Head of caudate nucleus (tissue), 42 donors: ENCODE measurements around the gene KLRC2.
A peak's percentile ranks its signal among the peaks of the same experiment; 100 is the strongest.
"Not testable (repeated sequence)": the region's sequence is repeated elsewhere in the genome, so short reads cannot be mapped to it uniquely, and the experiment has no call there.

ENCODE experiments used
- DNase-seq, 42 donors: peaks; one replicate each; pipeline versions ENCODE4 v3.0.0 to v3.0.0-alpha.2; 2020 to 2021; ENCODE audit warnings: mixed read lengths in 7 of 42
- intact Hi-C: fragments of 100-400 bp; cut with DNase I; formaldehyde crosslinking; loops from one replicate; pipeline ENCODE4 v1.15.0; 2022

The KLRC2 gene

GRCh38 chr12:10435816-10436215, at the start of gene KLRC2:
Gene KLRC2, minus strand, starts transcription at chr12:10436010. Its CDS starts 24 bp downstream, at chr12:10435986.
- intact Hi-C loops = not testable (repeated sequence)
- DNase-seq = peak in 24 of 42 donors; percentile 9 to 75 (median 32)

GRCh38 chr12:10481901-10482300, 46.1 kb upstream of the KLRC2 start:
- intact Hi-C loops = not testable (repeated sequence)

GRCh38 chr12:10472808-10473207, 37.0 kb upstream of the KLRC2 start:
- DNase-seq, intact Hi-C loops: not testable (repeated sequence)

More at GRCh38 chr12:10481901-10482300, 46.1 kb upstream of the KLRC2 start:
- not testable (repeated sequence) for DNase-seq

GRCh38 chr12:10469701-10470100, 33.9 kb upstream of the KLRC2 start:
- intact Hi-C loops = no loop called here
- no peak for DNase-seq

DNA sequence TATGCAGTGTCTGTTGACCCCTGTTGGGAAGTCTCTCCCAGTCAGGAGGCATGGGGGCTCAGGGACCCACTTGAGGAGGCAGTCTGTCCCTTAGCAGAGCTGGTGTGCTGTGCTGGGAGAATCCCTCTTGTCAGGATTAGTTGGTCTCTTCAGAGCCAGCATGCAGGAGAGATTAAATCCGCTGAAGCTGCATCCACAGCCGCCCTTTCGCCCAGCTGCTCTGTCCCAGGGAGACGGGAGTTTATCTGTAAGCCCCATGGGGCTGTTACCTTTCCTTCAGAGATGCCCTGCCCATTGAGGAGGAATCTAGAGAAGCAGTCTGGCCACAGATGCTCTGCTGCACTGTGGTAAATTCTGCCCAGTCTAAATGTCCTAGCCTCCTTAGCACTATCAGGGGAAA, 30.5 kb upstream of the KLRC2 start:
- intact Hi-C loops = no loop called here

DNA sequence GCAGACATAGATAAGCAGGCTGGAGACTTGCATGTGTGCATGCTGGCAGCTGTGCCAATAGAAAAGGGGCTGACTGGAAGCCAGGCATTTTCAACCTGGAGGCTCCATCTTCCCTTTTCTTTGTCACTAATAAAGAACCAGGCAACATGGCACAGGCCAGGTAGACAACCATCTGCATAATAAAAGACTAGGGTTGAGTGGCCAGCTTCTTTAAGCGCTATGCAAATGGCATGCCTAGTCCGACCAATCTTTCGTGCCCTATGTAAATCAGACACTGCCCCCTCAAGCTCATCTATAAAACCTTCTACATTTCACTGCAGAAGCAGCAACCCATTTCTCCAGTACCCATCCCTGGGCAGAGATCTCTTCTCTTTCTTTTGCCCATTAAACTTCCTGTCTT, 21.9 kb upstream of the KLRC2 start:
- no peak for DNase-seq
- intact Hi-C loops = no loop called here

More for the DNA sequence above, 30.5 kb upstream of the KLRC2 start:
- no peak for DNase-seq

DNA sequence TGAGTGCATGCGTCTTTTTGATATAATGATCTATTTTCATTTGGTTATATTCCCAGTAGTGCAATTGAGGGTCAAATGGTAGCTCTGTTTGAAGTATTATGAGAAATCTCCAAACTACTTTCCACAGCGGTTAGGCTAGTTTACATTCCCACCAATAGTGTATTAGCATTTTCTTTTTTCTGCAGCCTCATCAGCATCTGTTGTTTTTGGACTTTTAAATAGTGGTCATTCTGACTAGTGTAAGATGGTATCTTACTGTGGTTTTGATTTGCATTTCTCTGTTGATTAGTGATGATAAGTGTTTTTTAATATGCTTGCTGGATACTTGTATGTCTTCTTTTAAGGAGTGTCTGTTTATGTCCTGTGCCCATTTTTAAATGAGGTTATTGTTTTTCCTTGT, 21.0 kb upstream of the KLRC2 start:
- intact Hi-C loops = no loop called here
- no peak for DNase-seq

- DNase-seq = no peak
- intact Hi-C loops = no loop called here
Measured at GRCh38 chr12:10455766-10456165, 20.0 kb upstream of the KLRC2 start.

DNA sequence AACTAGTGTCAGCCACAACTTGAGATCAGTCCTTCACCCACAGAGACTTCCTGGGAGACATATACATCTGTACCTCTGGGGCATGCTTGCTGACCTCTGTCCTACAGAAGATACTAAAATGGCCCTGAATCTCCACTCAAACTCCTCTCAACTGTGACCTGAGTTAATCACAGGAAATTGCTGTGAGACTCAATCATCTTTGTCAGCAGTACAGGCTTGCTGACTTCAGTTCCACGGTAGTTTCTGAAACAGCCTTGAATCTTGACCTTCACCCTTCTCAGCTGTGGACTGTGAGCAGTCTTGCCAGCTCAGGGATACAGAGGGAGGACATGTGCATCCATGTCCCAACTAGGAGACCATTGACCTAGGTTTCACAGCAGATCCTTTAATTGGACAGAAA, 18.7 kb upstream of the KLRC2 start:
- DNase-seq = no peak
- intact Hi-C loops = no loop called here

- intact Hi-C loops = no loop called here
- DNase-seq = no peak
Measured at GRCh38 chr12:10453156-10453555, 17.3 kb upstream of the KLRC2 start, which contains the start of gene KLRC1. Gene KLRC1, minus strand, starts transcription at chr12:10453377. Its CDS starts 2,221 bp downstream, at chr12:10451156.

DNA sequence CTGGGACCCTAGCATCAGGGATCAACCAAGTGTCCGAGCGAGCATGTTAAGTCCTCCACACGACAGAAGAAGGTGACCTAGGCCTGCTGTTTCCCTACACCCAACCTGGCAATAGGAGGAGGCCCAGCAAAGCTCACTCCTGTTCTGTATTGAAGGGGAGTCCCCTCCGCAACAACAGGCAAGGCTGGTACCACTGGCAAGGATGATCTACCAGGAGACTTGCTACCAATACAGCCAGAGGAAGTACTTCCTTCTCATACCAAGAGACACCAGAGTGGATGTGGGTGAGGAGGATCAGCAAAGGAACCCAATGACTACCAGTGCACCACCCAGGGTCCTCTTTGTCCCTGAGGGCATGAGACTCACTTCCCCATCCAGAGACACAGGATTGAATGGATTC, 12.4 kb upstream of the KLRC2 start:
- intact Hi-C loops = no loop called here
- DNase-seq = no peak

GRCh38 chr12:10446052-10446451, 10.2 kb upstream of the KLRC2 start:
- intact Hi-C loops, DNase-seq: not testable (repeated sequence)

- intact Hi-C loops = not testable (repeated sequence)
- peak in 6 of 42 donors; percentile 5 to 34 (median 18) for DNase-seq
Measured at GRCh38 chr12:10441144-10441543, 5.3 kb upstream of the KLRC2 start.

DNA sequence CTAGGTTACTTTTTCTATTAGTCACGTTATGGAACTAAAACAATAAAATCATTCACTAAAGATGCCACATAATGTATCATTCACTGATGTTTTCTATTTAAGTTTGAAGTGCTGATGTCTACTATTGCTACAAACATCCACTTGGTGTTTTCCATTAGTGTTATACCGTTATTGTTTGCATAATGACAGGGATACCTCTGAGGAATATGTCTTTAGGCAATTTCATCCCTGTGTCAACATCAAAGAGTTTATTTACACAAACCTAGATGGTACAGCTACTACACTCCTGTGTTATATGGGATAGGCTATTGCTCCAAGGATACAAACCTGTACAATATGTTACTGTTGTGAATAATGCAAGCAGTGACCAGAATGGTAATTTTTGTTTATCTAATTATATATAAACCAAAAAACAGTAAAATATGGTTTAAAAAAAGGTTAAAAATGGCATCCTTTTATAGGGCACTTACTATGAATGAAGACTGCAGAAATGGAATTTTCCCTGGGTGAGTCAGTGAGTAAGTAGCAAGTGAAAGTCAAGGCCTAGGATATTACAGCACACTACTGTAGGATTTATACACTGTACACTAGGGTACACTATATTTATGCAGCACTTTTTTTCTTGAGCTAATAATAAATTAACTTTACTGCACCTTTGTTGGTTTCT, 3.9 kb upstream of the KLRC2 start:
- DNase-seq, intact Hi-C loops: not testable (repeated sequence)

GRCh38 chr12:10437601-10438000, 1.8 kb upstream of the KLRC2 start:
- DNase-seq, intact Hi-C loops: not testable (repeated sequence)

DNA sequence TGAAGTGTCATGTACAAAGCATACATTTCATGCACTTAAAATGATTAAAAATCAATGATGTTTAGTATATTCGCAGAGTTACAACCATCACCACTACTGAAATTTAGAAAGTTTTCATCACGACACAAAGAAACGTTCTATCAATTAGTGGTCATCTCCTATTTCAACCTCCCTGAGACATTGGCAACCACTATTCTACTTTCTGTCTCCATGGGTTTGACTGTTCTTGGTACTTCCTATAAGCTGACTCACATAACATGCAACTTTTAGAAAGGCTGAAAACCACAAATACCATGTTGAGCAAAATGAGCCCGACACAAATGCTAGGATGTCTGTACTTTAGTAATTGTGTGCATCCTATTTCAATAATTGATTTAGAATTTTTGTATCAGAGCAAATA, 5.2 kb downstream of the KLRC2 start:
- DNase-seq, intact Hi-C loops: not testable (repeated sequence)

- DNase-seq = peak in 21 of 42 donors; percentile 2 to 68 (median 23)
- intact Hi-C loops = not testable (repeated sequence)
Measured at GRCh38 chr12:10425938-10426337, 9.9 kb downstream of the KLRC2 start.

DNA sequence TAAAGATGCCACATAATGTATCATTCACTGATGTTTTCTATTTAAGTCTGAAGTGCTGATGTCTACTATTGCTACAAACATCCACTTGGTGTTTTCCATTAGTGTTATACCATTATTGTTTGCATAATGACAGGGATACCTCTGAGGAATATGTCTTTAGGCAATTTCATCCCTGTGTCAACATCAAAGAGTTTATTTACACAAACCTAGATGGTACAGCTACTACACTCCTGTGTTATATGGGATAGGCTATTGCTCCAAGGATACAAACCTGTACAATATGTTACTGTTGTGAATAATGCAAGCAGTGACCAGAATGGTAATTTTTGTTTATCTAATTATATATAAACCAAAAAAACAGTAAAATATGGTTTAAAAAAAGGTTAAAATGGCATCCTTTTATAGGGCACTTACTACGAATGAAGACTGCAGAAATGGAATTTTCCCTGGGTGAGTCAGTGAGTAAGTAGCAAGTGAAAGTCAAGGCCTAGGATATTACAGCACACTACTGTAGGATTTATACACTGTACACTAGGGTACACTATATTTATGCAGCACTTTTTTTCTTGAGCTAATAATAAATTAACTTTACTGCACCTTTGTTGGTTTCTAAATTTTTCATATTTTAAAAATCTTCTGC, 11.4 kb downstream of the KLRC2 start:
- intact Hi-C loops = not testable (repeated sequence)

DNA sequence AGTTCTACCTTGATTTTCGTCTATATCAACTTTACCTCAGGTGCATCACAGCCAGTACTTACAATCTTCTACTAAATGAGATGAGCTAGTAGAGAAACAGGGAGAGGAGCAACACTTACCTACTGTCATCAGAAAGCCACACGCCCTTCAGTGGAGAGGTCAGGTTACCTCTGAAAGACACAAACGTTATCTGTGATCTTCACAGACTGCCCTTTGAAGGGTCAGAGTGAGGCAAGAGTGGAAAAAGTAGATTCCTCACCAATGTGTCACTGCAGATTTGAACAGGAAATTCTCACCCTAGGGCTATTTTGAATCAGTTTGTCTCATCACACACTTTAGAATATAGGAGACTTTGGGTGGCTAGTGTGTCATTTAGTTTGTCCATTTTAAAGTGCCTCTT, 13.7 kb downstream of the KLRC2 start:
- intact Hi-C loops, DNase-seq: not testable (repeated sequence)

More for the DNA sequence above, 11.4 kb downstream of the KLRC2 start:
- not testable (repeated sequence) for DNase-seq

- intact Hi-C loops, DNase-seq: not testable (repeated sequence)
Measured at GRCh38 chr12:10420334-10420733, 15.5 kb downstream of the KLRC2 start, which contains the start of gene KLRC3. Gene KLRC3, minus strand, starts transcription at chr12:10420595. Its CDS starts 45 bp downstream, at chr12:10420550.
